RPMI7951 (cell line): ENCODE measurements around the gene ZFP62. TPM values are rescaled to one million over a fixed set of nuclear protein-coding genes. Genes with fewer than 3 reads are reported as not detected.
"Not testable (repeated sequence)": the region's sequence is repeated elsewhere in the genome, so short reads cannot be mapped to it uniquely, and the experiment has no call there.

Source experiments
- DNase-seq: peaks from one replicate; pipeline ENCODE4 v3.0.0-alpha.2; 2012; ENCODE audit warnings: low read depth
- total RNA-seq: library from RNA; depleted of rRNA; stranded (reverse); fragments of >200 nt; shearing (Covaris generic); gene quantifications from 2 replicates; pipeline ENCODE4 v1.2.3, GENCODE V29; 2014

The ZFP62 gene
- total RNA-seq, 1 experiment from 2014 or later = 16.0 TPM

DNA sequence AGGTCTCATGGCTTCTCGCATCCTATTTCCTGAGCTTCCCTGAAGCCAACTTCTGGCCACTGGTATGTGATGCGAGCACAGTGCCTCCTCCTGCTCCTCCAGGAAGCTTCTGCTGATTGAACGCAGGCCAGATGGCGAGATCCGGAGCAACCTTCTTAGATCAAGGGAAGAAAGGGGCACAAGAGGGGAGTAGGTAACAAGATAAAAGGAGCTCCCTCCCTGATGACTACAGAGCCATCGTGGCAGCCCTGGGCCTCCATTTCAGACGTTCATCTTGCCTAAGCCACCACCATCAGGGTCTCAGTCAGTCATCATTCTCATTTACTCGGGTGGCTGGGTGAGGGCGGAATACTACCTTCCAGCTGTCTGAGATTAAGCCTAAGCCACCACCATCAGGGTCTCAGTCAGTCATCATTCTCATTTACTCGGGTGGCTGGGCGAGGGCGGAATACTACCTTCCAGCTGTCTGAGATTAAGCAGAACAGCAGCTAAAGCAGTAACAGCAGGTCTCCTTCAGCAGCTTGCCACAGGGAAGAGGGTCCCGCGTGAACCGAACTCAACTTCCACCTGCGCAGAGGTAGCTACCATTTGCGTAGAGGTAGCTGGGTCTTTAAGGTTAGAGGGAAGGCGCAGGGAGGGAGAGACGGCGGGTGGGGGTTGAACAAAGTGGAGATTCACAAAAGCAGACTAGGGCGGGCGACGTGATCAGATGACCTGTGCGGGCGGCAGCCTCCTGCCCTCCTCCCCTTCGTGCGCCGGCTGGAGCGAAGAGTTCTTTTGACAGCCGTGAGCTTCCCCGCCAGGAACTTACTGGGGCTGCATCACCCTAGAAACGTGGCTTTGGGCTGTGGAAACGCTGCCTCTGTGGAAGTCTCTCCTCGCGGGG is 30.6 kb downstream of the ZFP62 start:
- no peak for DNase-seq

DNA sequence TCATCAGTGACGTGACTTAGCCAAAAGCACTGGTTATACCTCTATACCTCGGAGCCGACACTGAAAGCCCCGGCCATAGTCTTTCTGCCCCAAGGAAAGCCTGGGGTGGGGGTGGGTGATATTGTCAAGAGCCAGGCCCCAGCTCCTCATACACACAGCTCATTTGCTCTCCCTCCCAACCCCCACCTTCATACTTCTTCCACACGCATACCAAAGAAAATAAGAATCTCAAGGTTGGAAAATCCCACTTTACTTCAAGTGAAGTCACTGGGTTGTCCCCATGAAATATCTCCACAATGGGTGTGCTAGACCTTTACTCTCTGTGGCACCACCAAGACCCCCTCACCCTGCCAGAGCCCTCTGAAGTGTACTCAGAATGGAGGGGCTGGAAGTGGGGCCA is 31.4 kb downstream of the ZFP62 start:
- no peak for DNase-seq

DNA sequence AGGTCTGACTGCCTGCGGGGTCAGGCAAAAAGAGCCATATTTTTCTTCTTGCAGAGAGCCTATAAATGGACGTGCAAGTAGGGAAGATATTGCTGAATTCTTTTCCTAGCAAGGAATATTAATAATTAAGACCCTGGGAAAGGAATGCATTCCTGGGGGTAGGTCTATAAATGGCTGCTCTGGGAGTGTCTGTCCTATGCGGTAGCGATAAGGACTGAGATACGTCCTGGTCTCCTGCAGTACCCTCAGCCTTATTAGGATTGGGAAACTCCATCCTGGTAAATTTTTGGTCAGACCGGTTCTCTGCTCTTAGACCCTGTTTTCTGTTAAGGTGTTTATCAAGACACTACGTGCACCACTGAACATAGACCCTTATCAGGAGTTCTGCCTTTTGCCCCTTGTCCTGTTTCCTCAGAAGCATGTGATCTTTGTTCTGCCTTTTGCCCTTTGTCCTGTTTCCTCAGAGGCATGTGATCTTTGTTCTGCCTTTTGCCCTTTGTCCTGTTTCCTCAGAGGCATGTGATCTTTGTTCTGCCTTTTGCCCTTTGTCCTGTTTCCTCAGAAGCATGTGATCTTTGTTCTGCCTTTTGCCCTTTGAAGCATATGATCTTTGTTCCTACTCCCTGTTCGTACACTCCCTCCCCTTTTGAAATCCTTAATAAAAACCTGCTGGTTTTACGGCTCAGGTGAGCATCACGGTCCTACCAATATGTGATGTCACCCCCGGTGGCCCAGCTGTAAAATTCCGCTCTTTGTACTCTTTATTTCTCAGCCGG is 32.1 kb downstream of the ZFP62 start:
- DNase-seq = not testable (repeated sequence)

DNA sequence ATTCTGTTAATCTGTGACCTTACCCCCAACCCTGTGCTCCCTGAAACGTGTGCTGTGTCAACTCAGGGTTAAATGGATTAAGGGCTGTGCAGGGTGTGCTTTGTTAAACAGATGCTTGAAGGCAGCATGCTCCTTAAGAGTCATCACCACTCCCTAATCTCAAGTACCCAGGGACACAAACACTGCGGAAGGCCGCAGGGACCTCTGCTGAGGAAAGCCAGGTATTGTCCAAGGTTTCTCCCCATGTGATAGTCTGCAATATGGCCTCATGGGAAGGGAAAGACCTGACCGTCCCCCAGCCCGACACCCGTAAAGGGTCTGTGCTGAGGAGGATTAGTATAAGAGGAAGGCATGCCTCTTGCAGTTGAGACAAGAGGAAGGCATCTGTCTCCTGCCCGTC is 33.7 kb downstream of the ZFP62 start:
- not testable (repeated sequence) for DNase-seq

DNA sequence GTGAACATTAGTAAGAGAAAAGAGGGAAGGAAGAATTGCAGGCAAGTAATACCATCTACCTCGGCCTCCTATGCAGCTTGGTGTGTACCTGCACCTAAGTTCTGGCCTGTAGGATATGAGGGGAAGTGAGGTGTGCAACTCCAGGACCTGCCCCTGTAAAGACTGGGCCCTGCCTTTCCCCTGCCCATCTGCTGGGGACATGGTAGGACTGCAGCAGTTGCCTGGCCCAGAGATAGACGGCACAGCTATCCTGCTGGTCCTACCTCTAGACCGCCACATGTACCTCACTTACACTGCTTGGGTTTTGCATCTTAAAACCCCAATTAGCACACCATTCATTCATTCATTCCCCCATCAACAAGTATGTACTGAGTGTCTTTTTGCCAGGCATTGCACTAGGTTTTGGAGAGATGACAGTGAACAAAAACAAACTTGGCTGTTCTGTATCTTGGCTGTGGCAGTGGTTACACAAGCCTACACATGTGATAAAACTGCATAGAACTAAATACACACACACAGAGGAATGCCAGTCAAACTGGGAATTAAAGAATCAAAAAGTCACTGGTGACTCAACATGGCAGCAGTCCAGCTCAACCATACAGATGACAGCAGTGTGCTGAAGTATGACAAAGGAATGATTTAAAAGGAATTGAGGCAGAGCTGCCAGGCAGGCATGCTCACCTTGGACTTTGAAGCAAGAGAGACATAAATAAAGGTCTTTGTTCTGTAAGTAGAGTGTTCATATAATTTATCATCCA is 35.1 kb downstream of the ZFP62 start:
- DNase-seq = peak; percentile 74

DNA sequence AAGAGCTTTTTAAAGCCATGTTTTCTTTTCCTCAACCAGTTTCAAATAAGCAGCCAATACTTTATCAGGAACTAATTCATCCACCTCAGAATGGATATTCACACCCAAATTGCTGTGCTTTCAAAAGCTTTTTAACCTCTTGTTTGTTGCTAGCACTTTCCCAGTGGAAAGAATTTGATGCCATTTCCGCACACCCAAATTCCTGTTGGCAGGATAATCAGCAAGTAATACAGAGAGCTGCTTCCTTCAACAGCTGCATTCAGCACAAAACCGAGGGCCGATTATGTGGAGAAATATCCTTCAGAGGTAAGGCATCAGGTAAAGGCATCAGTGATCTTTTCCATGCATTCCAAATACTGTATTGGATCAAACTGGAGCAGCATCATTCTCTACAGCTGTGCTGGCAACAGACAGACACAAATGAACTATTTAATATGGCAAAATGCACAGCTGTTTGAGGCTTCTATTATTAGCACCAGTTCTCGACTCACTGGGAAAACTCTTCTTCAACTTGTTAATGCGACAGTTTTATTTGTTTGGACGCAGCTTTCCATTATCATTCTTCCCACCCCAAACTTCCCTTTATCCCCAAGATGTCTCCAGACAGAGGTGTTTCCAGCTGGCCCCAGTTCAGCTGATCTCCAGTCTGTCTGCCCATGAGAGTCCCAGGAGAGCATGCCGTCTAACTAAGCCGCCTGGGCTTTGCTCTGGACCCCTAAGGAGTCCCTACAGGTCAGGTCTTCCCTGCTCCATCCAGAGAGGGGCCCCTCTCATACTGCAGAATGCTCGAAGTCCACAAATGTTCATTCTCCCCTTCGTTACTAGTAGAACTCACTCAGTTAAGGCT is 36.2 kb downstream of the ZFP62 start:
- no peak for DNase-seq

DNA sequence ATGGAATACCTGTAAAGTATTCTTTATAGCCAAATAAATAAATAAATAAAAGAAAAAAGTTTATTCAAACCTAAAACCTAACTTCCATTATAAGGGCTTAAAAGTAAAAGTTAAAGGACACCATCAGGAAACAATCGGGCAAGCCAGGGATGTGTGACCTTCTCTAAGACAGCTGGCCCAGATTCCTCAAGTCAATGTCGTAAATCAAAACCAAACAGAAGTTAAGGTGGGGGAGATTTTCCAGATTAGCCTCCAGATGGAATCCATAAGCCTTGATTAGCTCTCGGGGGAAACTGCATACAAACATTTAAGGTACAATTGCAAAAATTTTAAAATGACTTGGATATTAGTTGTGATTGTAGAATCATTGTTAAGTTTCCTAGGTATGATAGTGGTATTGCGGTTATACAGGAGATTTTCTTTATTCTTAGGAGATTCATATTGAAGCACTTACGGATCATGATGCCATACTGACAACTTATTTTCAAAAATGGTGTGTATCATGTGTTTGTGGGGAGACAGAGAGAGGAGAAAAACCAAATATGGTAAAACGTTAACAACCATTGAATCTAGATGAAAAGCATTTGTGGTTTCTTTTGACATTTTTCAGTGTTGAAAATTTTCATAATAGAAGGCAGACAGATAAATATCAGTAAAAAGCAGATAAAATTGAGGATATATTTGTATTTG is 37.0 kb downstream of the ZFP62 start:
- DNase-seq = no peak

DNA sequence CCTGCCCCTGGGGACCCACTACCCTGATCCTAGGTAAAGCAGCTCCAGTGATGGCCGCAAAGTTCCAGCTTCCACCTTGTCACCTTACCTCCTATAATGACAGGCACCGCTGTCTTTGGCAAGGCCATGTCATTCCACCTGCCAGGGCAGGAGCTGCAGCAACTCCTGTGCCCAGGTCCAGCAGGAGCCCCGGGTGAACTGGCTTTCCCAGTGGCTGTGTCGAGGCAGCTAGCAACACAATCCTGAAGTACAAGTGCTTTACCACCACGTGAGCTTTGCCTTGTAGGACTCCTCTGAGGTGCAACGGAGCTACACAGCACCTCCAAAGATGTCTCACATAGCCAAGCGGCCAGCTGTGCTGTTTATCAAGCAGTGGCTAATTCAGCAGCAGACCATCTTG is 37.7 kb downstream of the ZFP62 start:
- DNase-seq = no peak

DNA sequence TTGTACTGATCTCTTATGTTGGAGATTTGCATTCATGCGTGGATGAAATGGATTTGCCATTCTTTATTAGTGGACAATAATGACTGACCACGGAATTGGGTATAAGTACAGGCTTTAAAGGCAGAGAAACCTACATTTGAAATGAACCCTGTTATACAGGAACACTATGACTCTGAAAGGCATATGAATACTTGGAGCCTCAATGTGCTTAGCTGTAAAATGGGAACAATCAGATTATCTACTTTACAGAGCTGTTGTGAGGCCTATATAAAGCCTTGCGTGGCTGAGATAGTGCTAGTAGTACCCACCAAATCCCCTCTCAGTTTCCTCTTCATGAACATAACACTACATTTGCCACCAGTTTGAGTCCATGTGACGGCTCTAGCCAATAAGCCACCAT is 39.5 kb downstream of the ZFP62 start:
- no peak for DNase-seq

DNA sequence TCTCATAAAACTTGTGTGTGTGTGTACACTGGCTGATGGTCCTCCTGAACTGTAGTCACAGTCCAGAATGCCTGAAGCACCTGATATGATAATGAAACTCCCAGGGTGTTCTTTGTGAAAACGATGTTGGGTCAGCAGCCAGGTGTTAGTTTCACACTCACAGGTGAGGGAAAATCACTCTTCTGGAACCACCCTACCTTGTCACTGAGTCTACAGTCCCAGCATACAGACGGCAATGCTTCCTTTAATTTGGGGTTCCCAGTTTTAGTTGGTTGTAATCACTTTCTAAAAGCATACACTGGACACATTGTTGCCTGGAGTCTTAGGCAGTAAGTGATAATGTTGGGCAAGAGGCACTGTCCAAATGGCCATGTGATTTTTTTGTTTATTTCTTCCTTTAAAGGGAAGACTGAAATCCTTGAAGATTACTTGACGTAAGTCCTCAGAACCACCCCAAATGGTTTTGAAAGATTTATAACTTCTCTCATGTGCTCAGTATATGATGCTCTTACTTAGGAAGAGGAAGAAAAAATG is 40.2 kb downstream of the ZFP62 start:
- DNase-seq = no peak

DNA sequence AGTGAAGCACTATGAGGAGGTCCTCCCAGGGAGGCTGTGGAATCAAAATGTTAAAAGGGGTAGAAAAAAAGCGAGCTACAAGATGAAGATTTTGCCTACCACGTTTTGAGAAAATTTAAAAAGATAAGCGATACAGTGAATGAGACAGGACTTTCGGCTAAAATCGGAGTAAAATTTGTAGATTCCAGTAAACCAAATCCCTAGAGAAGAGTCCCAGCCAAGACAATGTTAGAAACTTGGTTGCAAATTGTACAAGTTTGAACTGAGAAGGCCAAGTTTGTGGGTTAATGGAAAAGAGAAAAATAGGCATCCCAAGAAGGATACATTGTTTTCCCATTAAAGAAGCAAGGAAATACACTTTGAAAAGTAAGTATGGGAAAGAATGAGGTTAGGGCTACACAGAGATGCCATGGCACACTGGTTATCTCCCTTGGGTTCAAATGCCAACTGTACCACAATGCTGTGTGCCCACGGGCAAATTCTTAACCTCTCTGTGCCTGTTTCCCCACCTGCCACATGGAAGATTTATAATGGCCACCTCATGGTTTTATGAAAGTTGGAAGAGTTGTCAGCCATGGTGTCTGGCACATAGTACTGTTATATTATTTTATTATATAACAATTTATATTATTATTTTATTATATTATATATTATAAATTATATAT is 42.3 kb downstream of the ZFP62 start:
- no peak for DNase-seq

DNA sequence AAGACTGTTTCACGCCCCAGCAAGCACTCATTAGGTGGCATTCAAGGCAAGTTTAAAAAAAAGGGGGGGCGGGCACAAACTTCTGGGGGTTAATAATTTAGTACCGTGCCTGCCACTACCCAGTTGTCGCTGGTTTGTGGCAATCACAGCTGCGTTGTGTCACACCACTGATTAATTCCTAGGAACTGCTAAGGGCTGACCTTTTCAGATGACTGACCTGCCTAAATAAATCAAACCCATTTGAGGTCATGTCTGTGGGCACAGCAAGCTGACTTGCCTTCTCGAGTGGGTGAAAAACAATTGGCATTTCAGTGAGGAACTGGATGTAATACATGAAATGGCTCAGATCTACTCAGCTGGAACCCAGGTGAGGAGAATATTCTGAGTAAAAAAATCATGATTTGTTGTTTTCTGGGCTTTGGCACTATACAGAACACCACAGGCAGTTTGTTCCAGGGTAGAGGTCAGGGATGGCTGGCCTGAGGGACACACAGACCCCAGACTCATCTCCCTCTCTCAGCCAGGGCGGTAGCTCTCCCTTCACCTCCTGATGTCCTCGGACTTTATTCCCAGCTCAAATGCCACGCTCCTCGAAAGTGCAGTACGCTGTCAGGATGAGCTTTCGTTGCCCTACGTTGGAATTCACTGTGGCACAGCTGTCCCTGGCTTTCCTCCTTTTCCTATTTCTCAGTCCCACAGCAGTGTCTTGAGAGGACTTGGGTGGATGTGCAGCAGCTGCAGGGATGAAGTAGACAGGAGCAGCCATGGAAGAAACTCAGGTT is 43.0 kb downstream of the ZFP62 start:
- no peak for DNase-seq

DNA sequence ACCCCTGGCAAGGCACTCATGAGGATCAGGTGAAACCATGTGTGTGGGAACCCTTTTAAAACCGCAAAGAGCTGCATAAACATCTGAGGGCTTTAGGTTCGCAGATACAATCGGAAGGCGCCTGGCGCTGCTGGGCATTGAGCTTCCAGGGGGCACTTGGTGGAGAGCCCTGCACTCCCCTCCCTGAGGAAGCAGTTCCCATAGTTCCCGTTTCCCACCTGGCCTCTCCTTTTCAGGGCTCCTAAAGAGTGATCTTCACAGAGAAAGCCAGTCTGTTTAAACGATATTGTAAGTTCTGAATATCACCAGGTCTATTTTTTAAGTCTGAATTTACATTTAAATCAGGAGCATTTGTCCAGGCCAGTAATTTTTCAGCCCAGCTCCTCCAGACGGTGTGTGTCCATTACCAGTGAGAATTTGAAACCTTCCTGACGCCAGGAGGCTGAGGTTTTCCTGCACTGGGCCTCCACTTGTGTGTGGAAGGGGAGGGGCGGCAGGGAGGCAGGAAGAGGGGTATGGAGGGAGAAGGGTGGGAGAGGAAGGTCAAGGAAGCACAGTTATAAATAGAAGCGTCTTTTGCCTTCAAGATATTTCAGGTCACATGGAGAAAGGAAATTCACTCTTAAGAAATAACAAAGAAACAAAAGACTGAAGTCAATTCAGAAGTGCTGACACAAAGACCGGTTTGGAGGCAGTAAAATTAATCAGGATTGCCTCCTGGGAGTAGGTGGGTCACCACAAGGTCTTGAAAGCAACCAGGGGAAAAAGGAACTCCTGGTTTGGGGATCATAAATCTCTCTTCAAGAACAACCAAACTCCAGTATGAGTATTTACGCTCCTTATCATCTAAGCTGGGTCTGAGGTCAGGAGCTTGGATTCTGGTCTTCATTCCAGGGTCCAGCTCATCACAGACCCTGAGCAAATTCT is 44.2 kb downstream of the ZFP62 start:
- peak; percentile 24 for DNase-seq

DNA sequence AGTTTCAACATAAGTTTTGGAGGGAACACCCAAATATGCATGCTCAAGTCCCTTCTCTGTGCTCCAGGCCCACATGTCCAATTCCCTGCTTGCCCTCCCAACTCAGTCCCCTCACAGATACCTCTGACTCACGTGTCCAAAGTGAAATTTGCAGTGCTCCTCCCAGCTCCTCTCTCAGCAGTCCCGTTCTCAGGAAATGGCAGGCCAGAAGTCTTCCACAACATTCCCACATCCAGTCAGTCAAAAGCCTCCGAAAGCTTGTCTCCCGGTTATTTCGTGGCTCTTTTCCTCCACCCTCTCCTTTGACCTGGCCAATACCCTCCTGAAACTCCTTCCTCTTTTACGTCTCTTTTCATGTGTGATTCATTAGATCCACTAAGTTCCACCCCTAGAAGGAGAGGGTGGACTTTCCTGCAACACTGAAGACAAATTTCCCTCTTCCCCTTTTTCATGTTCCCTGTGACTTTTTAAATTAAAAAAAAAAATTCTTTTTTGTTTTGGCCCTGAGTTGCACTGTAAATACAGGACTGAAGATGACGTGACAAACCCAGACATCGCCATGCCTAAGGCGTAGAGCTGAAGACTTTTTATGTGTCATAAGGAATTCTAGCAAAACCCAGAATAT is 45.7 kb downstream of the ZFP62 start:
- peak; percentile 49 for DNase-seq

DNA sequence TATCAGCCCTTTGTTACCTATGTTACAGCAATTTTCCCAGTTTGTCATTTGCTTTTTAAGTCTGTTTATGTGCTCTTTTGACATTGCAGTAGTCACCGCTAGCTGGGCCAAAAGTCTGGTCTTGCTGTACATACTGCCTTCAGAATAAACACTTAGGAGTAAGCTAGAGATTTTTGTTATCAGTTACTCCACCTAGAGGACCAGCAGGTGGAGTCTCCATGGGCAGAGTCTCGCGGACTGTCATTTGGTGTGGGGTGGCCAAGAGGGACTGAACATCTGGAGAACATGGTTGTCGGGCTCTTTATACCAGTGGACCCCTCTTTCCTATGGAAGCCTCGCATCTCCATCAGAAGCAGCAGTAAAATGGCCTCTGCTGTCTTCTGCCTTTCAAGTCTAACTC is 47.7 kb downstream of the ZFP62 start:
- no peak for DNase-seq

DNA sequence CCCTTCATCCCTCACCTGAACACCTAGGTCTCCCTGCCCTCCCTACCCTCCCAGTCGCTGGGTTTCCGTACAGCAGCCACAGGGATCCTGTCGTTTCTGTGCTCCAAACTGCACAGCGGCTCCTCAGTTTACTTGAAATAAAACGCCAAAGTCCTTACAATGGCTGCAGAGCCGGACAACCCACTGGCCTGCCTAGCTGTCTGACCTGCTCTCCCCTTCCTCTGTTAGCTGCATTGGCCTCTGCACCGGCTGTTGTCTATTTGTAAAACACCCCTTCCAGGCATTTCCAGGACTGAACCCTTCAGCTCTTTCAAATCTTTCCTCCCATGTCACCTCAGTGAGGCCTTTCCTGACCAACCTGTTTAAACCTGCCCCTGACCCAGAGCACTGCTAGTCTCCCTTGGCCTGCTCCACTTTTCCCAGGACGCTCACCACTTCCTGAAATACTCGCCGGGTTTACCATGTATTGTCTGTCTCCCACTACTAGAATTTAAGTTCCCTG is 49.4 kb downstream of the ZFP62 start:
- DNase-seq = no peak

DNA sequence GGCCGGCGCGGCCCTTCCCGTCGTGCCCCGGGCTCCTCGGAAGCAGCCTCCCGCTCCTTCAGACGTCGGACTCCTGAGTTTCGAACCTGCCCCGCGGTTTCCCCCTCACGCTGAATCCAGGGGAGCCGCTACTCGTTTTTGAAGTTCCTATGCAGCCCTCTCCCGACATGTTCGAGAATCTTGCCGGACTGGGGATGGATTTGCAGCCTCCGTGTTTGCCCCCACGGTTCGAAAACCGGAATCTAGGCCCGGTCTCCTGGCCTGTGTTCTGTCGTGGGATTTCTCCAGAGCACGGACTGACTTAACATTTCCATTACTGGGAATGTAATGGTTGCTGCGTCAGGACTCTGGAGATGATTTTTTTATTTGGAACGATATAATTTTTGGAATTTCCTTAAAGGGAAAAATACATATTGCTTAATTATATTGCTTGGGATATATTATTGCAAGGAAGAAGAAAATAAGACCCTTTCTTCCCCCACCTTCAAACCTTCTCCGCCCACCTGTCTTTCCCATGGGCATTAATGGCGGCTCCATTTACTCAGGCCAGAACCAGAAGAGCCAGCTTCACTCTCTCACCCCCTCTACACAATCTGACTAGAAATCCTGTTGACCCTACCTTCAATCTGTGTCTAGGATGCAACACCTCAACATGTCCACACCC is 50.0 kb downstream of the ZFP62 start:
- DNase-seq = peak; percentile 34
